Right lobe of liver (tissue), 4 donors: ENCODE measurements around the gene UBE4A.

Experiments used
- POLR2A ChIP-seq: fragments of 450-650 bp; IDR thresholded peaks from one replicate; pipeline ENCODE4 v1.6.1; 2017; ENCODE audit warnings: antibody characterized with exemption, mild to moderate bottlenecking
- TF ChIP-seq, protein P1 (sequence below), 4 donors: fragments of 200-600 bp in 3 of 4; fragments of 450-650 bp in 1 of 4; IDR thresholded peaks; one replicate each; pipeline versions ENCODE4 v1.5.1 to v1.8.0; 2016 to 2022; ENCODE audit warnings: antibody characterized with exemption in 4 of 4, mild to moderate bottlenecking in 2 of 4
- donor health status: DM: no; HTN: no; CAD: no.
- donor health status: DM: no; HTN: no; CAD: no.
- donor health status: DM: no; HTN: yes; CAD: no.

DNA sequence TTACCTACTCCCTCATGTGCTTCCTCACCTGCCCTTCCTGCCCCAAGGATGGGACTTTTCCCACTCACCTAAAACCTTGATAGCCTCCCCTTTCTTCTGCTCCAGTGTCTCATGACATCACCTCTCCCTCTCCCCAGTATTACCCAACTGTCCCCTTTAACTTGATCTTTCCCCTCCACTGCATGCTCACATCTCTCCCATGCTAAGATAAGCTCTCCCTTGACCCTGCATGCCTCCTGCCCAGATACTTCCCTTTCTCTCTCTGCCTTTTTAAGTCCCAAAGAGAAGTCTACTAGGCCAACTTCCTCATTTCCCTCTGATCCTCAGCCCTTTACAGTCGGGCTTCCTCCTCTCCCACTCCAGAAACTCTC, 40.1 kb upstream of the UBE4A start:
- no peak for TF ChIP-seq POLR2A
- TF ChIP-seq, protein P1, sequence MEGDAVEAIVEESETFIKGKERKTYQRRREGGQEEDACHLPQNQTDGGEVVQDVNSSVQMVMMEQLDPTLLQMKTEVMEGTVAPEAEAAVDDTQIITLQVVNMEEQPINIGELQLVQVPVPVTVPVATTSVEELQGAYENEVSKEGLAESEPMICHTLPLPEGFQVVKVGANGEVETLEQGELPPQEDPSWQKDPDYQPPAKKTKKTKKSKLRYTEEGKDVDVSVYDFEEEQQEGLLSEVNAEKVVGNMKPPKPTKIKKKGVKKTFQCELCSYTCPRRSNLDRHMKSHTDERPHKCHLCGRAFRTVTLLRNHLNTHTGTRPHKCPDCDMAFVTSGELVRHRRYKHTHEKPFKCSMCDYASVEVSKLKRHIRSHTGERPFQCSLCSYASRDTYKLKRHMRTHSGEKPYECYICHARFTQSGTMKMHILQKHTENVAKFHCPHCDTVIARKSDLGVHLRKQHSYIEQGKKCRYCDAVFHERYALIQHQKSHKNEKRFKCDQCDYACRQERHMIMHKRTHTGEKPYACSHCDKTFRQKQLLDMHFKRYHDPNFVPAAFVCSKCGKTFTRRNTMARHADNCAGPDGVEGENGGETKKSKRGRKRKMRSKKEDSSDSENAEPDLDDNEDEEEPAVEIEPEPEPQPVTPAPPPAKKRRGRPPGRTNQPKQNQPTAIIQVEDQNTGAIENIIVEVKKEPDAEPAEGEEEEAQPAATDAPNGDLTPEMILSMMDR (IDR thresholded peaks at IDR 0.05): no peak
